NCI-H748 (cell line): ENCODE results near the gene MEA1.
A peak's percentile ranks its signal among the peaks of the same experiment; 100 is the strongest.
"Not testable (repeated sequence)": the region's sequence is repeated elsewhere in the genome, so short reads cannot be mapped to it uniquely, and the experiment has no call there.

Experiments
- DNase-seq: peaks from one replicate; lab custom pipeline; 2025; ENCODE audit not compliant: unreplicated experiment; lab: John Stamatoyannopoulos, UW

MEA1 gene

DNA sequence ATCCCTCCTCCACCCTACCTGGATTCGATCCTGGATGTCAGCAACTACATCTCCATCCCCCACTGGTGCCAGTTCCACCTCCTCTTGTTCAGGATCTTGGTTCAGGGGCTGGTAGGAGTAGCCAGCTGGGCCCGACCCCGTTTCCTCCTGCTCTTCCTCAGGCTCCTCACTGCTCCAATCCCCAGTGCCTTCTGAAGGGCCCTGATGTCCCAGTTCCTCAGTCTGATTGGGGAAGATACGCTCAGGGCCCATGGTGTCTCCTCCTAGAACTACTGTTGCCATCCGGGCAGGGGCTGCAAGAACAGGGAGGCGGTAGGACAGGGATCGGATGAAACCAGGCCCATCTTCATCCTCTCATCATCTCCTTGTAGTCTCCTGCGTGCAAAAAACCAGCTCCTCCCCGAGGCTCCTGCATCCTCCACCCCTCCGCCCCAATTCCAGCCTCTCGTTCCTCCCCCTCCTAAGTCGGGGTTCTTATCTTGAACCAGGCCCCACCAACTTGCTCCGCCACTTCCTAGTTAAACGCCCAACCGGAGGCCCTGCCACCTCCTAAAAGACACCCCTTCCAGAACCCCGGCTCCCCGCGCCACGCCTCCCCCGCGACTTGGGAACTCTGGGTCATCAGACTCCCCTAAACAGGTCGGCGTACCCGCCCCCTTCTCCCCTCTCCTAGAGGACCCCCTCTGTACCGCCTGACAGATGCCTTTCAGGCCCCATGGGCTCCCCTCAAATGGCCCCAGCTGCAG is 476 bp downstream of the MEA1 start:
- peak; percentile 52 for DNase-seq

DNA sequence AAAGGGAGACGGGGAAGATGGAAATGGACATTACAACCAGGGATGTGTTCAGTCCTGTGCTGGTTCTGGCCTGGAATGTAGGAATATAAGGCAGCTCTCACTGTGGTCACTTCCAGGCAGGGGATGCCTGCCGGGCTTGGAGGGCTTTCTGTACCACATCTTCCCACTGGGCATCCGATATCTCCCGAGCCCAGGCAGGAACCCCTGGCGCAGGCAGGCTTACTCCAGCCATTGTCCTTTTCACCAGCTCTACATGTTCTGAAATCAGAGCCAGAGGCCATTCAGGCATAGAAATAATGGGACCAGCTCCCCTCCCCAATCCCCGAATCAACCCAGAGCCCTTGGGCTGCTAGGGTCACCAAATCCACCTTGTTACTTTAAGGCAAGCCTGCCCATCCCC is 1.4 kb downstream of the MEA1 start:
- DNase-seq, result no peak

DNA sequence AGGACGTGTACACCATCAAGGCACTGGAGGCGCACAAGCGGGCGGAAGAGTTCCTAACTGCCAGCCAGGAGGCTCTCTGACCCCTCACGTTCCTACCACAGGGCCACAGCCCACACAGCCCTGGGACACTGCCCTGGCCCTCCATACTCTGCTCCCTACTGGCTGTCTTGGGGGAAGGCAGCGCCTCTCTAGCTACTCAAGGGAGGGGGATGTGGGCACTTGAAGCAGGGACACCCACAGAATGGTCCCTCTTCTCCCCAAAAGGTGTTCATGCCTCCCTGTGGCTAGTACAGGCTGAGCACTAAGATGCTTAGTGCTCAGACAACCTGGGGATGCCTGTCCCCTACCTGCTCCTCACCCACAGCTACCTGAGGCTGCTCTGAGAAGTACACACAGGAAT is 2.5 kb downstream of the MEA1 start:
- no peak for DNase-seq

DNA sequence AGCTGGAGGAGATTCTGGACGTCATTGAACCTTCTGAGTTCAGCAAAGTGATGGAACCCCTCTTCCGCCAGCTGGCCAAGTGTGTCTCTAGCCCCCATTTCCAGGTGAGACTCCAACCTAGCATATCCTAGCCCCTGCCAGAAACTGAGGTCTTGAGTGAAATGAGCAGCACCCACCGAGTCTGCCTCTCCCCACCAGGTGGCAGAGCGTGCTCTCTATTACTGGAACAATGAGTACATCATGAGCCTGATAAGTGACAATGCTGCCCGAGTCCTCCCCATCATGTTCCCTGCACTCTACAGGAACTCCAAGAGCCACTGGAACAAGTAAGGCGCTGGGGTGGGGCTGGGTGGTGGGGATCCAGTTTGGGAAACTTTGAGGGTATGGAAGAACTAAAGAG is 4.6 kb downstream of the MEA1 start:
- DNase-seq, result peak; percentile 29

DNA sequence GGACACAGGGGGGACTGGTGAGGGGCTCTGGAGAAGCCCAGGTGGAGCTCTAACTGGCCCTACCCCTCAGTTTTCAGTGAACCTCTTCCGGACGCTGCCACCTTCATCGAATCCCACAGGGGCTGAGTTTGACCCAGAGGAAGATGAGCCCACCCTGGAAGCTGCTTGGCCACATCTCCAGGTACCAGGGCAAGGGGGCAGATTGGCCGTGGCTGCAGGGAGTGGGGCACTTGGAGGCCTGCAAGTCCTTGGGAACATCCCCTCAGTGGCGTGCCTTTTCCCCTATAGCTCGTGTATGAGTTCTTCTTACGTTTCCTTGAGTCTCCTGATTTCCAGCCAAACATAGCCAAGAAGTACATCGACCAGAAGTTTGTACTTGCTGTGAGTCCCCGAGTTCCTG is 6.6 kb downstream of the MEA1 start:
- DNase-seq, result no peak

DNA sequence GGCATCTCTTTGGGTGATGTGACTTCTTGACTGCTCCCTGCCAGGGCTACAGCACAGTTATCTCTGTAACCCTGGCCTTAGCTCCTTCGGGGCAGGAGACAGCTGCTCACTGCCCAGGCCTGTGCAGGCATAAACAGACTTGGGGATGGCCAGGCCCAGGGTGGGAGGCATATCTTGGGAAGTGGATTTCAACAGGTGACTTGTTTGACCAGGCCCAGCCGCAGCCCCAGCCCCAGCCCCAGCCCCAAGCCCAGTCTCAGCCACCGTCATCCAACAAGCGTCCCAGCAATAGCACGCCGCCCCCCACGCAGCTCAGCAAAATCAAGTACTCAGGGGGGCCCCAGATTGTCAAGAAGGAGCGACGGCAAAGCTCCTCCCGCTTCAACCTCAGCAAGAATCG is 7.5 kb downstream of the MEA1 start:
- DNase-seq, result no peak

DNA sequence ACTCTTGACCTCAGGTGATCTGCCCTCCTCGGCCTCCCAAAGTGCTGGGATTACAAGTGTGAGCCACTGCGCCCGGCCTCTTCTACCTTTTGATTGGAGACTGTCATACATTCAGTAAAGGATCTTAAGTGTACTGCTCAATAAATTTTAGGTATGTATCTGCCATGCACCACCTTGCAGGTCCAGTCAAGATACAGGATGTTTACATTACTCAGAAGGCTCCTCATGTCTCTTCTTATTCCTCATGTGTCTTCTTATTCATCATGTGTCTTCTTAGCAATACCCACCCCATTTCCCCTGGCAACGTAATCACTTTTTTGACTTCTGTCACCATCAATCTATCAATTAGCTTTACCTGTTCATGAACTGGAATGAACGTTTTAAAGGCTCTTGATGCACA is 7.9 kb downstream of the MEA1 start:
- DNase-seq, result no peak

DNA sequence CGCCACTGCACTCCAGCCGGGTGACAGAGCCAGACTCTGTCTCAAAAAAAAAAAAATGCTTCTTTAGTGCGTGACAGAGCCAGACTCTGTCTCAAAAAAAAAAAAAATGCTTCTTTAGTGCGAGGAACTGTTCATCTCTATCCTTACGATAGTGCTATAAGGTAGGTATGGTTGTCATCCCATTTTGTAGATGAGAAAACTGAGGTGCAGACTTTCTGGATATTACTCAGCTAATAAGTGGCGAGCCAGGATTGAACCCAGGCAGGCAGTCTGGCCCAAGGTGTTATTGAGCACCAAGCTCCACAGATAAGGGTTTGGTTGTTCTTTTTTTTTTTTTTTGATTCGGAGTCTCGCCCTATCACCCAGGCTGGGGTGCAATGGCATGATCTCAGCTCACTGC is 11.9 kb downstream of the MEA1 start:
- DNase-seq, result no peak

DNA sequence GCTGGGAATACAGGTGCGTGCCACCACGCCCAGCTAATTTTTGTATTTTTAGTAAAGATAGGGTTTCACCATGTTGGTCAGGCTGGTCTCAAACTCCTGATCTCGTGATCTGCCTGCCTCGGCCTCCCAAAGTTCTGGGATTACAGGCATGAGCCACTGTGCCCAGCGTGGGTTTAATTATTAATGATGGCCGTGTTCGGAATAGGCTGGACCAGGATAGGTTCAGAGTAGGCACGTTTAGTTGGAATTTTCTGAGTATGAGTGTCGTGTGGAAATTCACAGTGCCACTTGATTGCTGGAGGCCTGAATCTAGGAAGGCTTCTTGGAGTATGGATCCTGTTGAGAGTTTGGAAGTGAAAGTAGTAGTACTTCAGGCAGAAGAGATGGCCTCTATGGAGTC is 15.5 kb downstream of the MEA1 start:
- not testable (repeated sequence) for DNase-seq

DNA sequence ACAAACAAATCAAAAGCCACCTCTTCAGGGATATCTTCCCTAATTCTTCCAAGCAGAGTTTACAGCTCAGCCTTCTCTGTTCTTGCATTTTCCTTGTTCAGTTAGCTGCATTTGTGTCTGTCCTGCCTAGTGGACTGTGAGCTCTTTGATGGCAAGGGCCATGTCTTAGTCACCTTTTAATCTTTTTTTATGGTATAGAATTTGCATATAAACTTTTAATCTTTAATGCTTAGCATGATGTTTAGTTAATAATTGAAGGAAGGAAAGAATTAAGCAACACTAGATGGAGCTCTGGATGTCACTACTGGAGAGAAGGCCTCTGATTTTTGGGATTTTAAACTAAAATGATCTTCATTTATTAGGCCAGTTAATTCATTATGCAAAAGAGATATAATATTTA is 17.2 kb downstream of the MEA1 start:
- no peak for DNase-seq

DNA sequence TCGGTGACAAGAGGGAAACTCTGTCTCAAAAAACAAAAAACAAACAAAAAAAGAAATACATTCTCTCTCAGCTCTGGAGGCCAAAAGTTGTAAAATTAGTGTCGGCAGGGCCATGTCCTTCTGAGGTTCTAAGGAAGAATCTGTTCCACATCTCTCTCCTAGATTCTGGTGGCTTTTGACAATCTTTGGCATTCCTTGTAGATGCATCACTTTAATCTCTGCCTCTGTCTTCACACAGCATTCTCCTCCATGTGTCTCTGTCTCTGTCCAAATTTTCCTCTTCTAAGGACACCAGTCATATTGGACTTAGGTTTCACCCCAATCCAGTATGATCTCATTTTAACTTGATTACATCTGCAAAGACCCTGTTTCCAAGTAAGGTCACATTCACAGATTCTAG is 20.3 kb downstream of the MEA1 start:
- no peak for DNase-seq

DNA sequence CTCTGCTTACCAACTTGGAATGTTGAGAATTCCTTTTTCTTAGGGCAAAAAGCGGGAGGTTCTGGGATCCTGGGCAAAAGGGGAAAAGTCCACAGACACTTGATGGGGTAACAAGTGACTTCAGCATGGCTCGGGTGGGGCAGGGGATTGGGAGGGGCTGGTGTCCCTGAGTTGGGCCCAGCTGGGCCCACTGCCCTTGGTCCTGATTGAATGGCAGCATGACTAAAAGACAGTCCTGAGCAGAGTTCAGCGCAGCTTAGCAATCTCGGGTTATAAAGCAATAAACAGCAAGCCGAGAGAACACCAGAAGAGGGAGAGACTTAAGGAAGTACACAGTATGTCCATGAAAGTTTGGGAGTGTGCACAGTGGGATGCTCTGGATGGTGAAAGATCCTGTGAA is 23.8 kb downstream of the MEA1 start:
- DNase-seq, result no peak

DNA sequence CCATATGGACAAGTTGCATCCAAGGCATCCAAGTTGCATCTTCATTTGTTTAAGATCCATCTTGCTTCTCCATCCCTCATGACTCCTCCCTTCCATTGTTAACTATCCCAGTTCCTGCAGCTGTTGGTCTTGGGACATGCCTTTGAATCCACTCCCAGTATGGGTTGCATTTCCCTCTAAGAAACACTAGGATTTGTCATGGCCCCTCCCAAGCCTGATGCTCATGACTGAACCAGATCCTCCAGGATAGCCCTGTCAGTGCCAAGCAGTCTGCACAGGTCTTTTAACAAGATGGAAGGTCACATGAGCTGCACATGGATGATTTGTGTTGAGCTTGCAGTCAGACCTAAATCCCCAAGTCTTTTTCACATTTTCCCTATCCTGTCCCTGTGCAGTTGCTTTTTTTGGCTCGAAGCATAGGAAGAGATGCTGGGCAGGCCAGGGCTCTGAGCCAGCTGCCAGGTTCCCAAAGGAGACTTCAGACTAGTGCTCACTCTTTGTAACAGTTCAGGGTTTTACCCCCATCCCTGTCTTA is 25.2 kb downstream of the MEA1 start:
- DNase-seq, result no peak

DNA sequence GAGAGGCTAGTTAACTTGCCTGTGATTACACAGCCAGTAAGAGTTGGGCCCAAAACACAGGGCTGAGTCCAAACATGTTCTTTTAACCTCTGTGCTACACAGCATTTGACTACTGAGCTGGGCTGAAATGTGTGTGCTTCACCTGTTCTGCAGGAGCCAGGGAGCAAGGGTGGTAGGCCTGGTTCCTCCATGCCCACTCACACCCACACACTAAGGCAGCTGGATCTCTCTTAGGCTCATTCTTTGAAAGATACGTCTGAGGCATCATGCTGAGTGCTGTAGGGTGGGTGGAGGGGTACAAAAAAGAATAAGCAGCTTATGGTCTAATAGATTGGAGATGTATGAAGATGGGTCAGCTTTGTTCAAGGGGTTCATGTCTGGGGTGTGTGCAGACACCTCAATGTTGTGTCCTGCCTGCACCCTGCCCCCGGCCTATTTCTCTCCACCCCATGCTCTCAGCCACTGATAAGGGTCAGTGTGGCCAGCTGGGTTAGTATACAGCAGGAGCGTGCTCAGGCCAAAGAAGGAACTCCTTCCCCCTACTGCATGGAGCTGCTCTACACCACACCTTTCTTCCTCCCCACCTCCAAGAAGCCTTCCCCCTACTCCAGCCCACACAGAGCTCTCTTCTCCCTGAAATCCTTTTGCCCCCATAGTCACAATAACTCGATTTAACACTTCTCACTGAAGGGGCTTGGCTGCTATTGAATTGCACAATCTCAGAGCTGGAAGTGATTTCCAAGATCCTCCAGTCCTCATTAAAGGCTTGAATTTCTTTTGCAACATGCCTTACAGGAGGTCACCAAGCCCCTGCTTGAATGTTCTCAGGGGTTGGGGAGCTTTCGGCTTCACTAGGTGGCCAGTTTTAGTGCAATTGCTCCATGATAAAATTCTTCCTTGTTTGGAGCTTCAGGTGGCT is 26.0 kb downstream of the MEA1 start:
- DNase-seq, result no peak

DNA sequence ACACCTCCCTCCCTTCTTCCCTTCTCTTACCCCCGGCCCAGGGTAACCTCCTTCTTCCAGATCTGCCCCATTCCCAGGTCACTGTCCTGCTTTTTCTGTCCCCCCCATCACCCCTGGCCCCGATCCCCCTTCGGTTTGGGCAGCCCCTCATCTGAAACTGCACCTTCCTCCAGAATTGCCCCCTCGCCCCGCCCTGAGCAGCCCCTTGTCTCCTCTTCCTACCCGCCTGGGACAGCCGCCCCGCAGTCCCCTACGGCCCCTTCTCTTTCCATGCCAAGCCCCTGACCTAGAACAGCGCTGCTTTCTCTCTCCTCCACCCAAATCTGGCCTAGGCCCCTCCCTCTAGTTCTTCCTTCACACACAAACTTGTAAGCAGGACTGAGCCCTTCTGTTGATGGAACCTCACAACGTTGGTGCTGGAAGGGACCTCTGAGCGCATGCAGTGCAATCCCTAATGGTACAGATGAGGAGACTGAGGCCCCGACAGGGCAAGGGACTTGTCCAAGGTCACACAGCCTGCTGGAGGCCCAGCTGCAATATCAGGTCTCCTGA is 28.7 kb downstream of the MEA1 start:
- no peak for DNase-seq

DNA sequence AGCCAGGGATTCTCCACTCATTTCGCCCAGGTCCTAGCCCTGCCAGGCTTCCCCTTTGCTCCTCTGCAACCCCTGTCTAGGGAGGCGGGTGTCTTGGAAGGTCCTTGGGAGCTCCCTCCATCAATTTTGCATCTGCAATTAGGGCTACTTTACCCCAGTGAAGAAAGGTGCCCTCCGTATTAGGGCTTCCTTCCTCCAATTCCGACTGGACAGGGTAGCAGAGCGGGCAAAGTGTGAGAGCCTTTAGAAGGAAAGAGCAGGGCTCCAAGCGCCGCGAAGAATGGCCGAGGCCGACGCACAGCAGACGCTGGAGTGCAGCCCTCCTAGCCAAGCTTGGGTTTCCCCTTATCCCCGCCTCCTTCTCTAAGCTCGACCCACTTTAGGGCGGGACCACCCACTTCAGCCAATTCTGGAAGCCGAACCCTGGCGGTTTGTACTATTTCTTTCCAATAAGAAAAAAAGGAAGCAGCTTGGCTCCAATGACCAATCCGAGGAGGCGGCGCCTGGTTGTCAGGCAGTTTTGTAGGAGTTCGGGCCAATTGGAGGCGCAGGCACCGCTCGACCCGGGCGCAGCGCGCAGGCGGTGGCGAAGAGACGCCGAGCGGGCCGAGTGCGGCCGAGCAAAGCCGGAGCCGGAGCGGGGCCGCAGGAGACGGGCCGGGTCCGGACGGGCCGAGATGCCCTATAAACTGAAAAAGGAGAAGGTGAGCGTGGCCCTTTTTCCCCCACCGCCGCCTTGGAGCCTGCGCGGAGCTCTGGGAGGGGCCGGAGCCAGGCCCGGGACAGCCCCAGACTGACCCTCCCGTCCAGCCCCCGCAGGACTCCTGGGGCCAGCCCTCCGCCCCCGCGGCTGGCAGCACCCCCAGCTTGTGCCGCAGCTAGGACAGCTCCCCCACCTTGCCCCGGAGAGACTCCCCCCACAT is 29.5 kb downstream of the MEA1 start, which contains the start of gene PPP2R5D:
Gene PPP2R5D (plus strand): TSS at position 570 of the 923 bp plus-strand sequence. CDS start 108 bp downstream, at position 678.
- DNase-seq, result peak; percentile 100

DNA sequence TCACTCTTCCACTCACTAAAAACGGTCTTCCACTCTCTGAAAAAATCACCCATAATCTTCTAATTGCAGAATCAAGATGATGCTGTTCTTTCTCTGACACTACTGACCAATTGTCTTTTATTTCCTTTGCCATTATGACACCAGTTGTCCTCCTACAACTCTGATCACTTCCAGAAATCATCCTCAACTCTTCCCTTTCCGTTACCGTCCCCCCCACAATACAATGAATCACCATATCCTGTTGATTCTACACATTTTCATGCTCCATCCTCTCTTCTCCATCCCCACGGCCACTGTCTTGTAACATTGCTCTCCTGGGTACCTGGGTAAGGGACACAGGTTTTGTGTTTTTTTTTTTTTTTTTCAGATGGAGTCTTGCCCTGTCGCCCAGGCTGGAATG is 31.9 kb downstream of the MEA1 start:
- DNase-seq, result no peak

DNA sequence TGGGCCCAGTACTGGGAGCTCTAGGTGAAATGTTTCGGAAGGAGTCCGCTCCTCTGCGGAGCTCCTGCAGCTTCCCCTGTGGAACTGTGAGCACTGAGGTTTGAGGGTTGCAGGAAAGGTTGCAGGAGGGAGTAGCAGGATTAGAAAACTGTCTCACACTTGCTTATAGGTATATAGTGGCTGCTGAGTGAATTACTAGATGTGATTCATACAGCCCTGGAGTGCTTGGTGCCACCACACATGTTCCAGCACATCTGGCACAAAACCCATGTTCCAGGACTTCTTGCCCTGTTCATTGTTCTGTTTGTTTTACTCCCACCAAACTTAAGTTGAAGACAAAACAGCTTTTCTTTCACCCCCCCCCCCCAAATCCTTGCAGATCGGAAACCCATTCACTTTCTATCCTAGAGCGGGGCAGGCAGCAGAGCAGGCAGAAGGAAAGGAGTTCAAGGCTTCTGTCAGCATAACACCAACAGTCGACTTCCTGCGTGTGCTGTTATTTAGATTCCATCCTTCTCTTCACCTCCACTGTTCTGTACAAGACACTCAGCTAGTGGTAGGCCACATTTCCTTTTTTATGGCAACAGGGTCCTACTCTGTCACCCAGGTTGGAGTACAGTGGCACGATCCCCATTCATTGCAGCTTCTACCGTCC is 34.1 kb downstream of the MEA1 start:
- no peak for DNase-seq

DNA sequence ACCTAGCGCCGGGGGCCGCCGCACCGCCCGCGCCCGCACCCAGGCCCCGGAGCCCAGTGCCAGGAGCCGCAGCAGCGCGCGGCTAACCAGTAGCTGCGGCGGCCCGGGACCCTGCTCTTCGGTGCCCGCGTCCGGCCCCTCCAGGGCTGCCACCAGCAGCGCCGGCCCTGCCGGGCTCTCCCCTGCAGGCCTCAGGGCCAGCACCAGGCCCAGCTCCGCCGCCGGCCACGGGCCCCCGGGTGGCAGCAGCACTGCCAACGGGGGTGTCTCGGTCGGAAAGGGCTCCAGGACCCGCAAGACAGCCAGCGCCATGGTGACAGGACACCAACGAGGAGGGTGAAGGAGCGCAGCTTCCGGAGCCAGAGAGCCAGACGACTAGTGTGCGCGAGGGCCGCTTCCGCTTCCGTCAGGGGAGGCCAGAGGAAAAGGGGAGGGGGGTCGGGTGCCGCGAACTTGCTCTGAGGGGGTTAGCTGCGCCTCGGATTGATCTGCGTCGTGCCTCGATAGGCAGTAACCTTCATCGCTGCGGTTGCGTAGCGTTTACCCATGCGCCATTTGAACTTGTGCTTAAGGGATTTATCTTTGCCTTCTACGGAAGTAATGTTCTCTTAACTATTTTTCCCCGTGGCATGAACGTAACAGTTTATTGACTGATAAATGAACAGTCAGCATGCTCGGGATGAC is 34.8 kb downstream of the MEA1 start, which contains the start of gene PEX6:
Gene PEX6 (minus strand): TSS at position 343 of the 684 bp plus-strand sequence. CDS start 31 bp downstream, at position 312.
- peak; percentile 97 for DNase-seq
